Testis (tissue), 3 donors: ENCODE data around the gene NPAS1. TPM values are rescaled to one million over a fixed set of nuclear protein-coding genes. Genes with fewer than 3 reads are reported as not detected.
A peak's percentile ranks its signal among the peaks of the same experiment; 100 is the strongest.

Experiments
- DNase-seq: peaks from one replicate; pipeline ENCODE4 v3.0.0-alpha.2; 2019
- H3K27ac ChIP-seq, 2 donors: fragments of 200-600 bp; sonication (generic); one replicate each; pipeline ENCODE4 v1.5.1; 2019
- H3K27me3 ChIP-seq: fragments of 200-600 bp; sonication (generic); one replicate; pipeline ENCODE4 v1.5.1; 2019
- H3K36me3 ChIP-seq: fragments of 200-600 bp; sonication (generic); one replicate; pipeline ENCODE4 v1.5.1; 2017; ENCODE audit warnings: low read depth; ENCODE audit errors: missing control alignments
- H3K4me1 ChIP-seq: fragments of 200-600 bp; sonication (generic); one replicate; pipeline ENCODE4 v1.5.1; 2019
- H3K4me3 ChIP-seq, 2 donors: fragments of 200-600 bp; sonication (generic); one replicate each; pipeline ENCODE4 v1.5.1; 2017 to 2019
- H3K9me3 ChIP-seq: fragments of 200-600 bp; sonication (generic); one replicate; pipeline ENCODE4 v1.5.1; 2017
- POLR2A ChIP-seq: fragments of 450-650 bp; IDR thresholded peaks from one replicate; pipeline ENCODE4 v1.6.1; 2017; ENCODE audit warnings: antibody characterized with exemption, mild to moderate bottlenecking, moderate library complexity
- WGBS, 2 donors: methylation state at CpG; one replicate each; pipeline ENCODE4 v1.1.5; 2018; 5-methylcytosine and 5-hydroxymethylcytosine counted together
- intact Hi-C: fragments of 100-400 bp; cut with DNase I; formaldehyde crosslinking; loops from one replicate; pipeline ENCODE4 v1.15.1; 2023; ENCODE audit warnings: low total_unique reads
- polyA plus RNA-seq: library from polyadenylated mRNA; stranded (reverse); fragments of 350-450 nt; fragmentation: Illumina TruSeq; extraction: RNeasy Lipid Tissue Mini Kit (QIAGEN cat#74804); gene quantifications from one replicate; pipeline ENCODE4 v1.2.3, GENCODE V29; 2014; ENCODE audit warnings: low read depth, low replicate concordance; ENCODE audit not compliant: insufficient read depth
- total RNA-seq, 2 donors: library from RNA; depleted of rRNA; stranded (reverse); fragments of >200 nt; gene quantifications; one replicate each; pipeline ENCODE4 v1.2.3, GENCODE V29; 2016
- TF ChIP-seq, protein P1 (sequence below), 3 experiments: fragments of 450-650 bp in 2 of 3; fragments of 200-600 bp in 1 of 3; sonication (generic) in 1 of 3; IDR thresholded peaks; one replicate each; pipeline ENCODE4 v1.5.1; 2016 to 2019; ENCODE audit warnings: antibody characterized with exemption in 3 of 3, mild to moderate bottlenecking in 2 of 3, moderate library complexity in 1 of 3

Gene NPAS1
- total and polyA plus RNA-seq, 3 donors from 2014 or later: 1.1 to 2.5 (median 1.1) TPM

DNA sequence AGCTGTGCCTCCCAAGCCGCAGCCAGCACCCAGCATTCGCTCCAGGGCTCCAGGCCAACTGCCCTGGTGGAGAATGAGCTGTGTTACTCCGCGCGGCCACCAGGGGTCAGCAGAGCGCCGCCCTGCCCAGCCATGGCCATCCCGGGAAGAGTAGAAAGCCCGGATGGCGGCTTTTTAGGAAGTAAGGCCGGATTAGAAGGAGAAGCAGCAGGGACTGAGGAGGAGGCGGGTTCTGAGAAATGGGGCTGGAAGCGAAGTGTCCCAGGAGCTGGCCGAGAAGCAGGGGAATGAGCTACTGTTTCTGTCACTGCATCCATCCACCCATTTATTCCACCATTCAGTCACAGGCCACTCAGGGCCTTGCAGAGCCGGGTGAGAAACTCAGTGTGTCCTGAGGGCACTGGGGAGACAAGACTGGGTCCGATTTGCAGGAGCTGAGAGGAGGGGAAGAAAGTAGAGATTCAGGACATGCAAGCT, 6.6 kb upstream of the NPAS1 start:
- DNase-seq: peak; percentile 91
- TF ChIP-seq, protein P1, sequence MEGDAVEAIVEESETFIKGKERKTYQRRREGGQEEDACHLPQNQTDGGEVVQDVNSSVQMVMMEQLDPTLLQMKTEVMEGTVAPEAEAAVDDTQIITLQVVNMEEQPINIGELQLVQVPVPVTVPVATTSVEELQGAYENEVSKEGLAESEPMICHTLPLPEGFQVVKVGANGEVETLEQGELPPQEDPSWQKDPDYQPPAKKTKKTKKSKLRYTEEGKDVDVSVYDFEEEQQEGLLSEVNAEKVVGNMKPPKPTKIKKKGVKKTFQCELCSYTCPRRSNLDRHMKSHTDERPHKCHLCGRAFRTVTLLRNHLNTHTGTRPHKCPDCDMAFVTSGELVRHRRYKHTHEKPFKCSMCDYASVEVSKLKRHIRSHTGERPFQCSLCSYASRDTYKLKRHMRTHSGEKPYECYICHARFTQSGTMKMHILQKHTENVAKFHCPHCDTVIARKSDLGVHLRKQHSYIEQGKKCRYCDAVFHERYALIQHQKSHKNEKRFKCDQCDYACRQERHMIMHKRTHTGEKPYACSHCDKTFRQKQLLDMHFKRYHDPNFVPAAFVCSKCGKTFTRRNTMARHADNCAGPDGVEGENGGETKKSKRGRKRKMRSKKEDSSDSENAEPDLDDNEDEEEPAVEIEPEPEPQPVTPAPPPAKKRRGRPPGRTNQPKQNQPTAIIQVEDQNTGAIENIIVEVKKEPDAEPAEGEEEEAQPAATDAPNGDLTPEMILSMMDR (IDR thresholded peaks at IDR 0.05): peak; percentile 95 to 98 (median 95)
- TF ChIP-seq POLR2A: no peak
- intact Hi-C loops: no loop called here

GRCh38 chr19:47018923-47019322, 714 bp upstream of the NPAS1 start:
- no peak for DNase-seq
- Histone ChIP-seq H3K4me3 (no peak overlapping the region), H3K27me3 (no peaks in the 10 kb centered on the region), H3K4me1 (peaks cover 16% of the 10 kb centered on the region), H3K9me3 (no peaks in the 10 kb centered on the region), H3K36me3 (no peaks in the 10 kb centered on the region), H3K27ac (no peak overlapping the region)
- no peak for TF ChIP-seq POLR2A
- TF ChIP-seq, protein P1 (IDR thresholded peaks at IDR 0.05): no peak
- WGBS, 2 donors: 40 to 52% methylated on average over 10 to 13 of the region's 13 CpGs
- intact Hi-C loops: no loop called here

More for the DNA sequence above, 6.6 kb upstream of the NPAS1 start:
- H3K27ac ChIP-seq: no peak overlapping the region
- H3K36me3 ChIP-seq: no peaks in the 10 kb centered on the region
- H3K27me3 ChIP-seq: no peaks in the 10 kb centered on the region
- no peaks in the 10 kb centered on the region for H3K9me3 ChIP-seq
- no peak overlapping the region for H3K4me3 ChIP-seq
- 10 to 12% methylated on average over 14 to 16 of the region's 16 CpGs for WGBS, 2 donors
- peaks cover 5% of the 10 kb centered on the region for H3K4me1 ChIP-seq

DNA sequence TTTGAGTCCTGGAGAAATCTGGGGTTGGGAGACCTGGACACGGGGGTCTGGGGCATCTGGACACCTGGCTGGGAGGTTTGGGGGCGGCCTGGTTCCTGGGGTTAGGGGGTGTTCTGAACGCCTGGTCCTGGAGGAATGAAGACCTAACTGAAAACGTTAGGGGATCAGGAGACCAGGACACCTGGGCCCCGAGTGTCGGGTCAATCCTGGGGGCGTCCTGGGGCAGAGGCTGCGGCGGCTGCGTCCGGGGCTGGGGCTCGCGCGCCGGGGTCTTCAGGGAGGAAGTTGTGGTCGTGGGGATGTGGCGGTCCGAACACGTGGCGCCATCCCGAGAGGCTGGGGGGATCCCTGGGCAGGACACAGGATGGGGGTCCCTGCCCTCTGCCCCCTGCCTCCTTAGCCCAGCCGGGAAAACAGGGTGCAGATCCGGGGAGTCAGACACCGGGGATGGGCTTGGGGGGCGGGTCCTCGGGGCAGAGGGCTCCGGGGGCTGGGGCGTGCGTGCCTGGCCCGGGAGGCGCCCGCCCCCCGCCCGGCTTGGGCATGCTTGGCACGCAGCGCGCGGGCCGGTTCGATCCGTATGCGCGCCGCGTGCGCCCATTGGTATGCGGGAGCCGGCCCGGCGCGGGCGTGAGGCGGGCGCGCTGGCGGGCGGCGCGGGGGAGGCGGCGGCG, 632 bp downstream of the NPAS1 start:
- no peak for DNase-seq
- Histone ChIP-seq H3K36me3 (no peaks in the 10 kb centered on the region), H3K4me3 (peak overlapping the region in 1 of 2 donors; percentile 31), H3K9me3 (no peaks in the 10 kb centered on the region), H3K27me3 (no peaks in the 10 kb centered on the region), H3K4me1 (peaks cover 16% of the 10 kb centered on the region), H3K27ac (no peak overlapping the region)
- TF ChIP-seq, protein P1 (IDR thresholded peaks at IDR 0.05): no peak
- TF ChIP-seq POLR2A: no peak
- 0 to 1% methylated on average over 2 to 34 of the region's 62 CpGs for WGBS, 2 donors
- intact Hi-C loops: no loop called here

- H3K27me3 ChIP-seq: no peaks in the 10 kb centered on the region
- TF ChIP-seq, protein P1 (IDR thresholded peaks at IDR 0.05): no peak
- no peak for TF ChIP-seq POLR2A
- H3K4me3 ChIP-seq: peak overlapping the region in 1 of 2 donors; percentile 32
- H3K36me3 ChIP-seq: no peaks in the 10 kb centered on the region
- intact Hi-C loops: no loop called here
- no peak for DNase-seq
- H3K4me1 ChIP-seq: peaks cover 16% of the 10 kb centered on the region
- WGBS, 2 donors: 1 to 3% methylated on average over 6 to 34 of the region's 37 CpGs
- H3K27ac ChIP-seq: no peak overlapping the region
- no peaks in the 10 kb centered on the region for H3K9me3 ChIP-seq
These were observed 1.4 kb downstream of the NPAS1 start for GRCh38 chr19:47020992-47021496.
